ENCODE measurements around the gene TTYH3.
A peak's percentile ranks its signal among the peaks of the same experiment; 100 is the strongest.

Gene TTYH3

DNA sequence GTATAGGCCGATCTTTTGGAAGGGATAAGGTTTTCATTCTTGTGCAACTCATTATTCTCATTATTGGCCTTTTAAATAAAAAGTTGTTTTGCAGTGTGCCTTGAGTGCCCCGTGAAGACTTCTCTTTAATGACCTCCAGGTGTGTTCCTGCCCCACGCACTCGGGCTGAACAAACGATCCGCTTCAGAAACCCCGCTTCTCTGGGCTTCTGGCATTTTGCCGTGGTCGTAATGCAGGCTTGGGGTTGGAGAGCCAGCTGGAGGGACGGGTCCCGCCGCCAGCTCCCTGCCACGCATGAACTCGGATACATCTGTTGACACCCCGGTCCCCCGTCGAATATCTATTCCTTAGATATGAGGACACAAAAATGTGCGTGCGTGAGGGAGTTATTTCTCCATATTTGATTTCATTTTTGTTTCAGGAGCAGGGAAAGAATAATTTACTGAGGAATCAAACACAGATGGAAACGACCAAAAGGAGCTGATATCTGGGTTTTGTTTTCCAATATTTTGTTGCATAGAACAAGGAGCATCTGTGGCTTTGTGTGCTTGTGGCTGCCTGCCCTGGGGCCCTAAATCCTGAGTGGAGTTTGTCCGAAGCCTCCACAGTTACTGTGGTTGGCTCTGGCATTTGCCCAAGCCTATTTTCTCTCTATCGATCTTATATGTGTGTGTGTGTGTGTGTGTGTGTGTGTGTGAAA lies 17.0 kb upstream of the TTYH3 start:
- peak in 3 of 51 donors; percentile 16 to 27 (median 19) for DNase-seq

DNA sequence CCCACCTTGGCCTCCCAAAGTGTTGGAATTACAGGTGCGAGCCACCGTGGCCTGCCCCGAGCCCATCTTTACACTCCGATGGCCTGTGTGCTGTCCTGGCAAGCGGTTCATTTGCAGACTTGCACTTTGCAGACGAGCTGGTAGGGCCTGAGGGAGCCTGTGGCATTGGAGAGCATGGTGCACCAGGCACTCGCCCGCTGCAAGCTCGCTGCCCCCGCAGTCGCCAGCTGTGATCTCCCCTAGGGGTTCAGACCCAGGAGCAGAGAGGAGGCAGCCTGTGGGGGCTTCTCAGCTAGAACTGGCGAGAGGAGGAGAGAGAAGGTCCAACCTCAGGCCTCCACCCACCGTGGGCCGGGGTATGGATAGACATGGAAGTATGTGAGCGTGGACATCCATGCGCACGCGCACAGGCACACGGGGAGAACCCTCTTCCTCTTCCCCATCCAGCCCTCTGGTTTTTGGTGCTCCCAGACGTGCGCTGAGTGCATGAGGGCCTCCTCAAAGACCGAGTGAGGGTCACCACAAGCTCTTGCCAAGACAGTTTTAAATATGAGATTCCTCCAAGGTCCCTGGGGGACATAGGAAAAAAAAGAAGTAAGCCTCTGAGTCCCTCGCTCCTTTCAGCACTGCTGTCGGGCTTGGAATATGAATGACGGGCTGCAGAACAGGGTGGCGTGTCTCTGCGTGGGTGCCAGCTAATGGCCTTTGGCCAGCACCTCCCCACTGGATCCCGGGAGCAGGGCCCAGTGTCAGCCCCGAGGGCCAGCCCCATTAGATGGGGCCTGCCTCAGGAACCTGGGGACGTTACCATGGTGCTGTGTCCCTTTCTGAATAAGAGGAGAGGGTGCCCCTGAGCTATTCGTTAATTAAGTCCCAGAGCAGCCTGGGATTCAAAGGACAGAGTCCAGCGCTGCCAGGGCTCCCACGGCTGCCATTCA lies 15.1 kb upstream of the TTYH3 start:
- peak in 35 of 51 donors; percentile 27 to 90 (median 65) for DNase-seq

DNA sequence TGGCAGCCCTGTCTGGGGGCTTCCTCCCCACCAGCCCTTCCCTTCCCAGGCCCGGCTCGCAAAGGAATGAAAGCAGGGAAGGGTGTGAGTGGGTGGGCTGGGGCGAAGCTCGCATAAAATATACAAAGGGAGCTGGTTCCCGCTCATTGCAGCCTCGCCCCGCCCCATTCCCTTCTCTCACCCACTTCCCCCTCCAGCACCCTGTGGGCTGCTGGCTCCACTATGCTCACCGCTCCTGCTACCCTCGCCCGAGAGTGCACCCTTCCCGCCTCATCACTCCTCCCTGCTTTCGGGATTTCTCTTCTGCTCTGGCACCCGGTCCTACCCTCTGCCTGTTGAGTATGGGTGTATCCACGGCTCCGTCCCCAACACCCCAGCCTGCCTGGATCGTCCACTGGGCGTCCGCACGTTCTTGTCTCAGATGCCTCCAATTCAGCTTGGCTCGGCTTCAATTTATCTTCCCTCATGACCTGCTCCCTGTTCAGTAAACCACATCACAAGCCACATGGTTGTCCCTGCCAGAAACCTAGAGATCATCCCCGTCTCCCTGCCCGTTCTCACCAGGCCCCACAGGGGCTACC lies 14.4 kb upstream of the TTYH3 start:
- DNase-seq: peak in 8 of 51 donors; percentile 52 to 81 (median 64)

DNA sequence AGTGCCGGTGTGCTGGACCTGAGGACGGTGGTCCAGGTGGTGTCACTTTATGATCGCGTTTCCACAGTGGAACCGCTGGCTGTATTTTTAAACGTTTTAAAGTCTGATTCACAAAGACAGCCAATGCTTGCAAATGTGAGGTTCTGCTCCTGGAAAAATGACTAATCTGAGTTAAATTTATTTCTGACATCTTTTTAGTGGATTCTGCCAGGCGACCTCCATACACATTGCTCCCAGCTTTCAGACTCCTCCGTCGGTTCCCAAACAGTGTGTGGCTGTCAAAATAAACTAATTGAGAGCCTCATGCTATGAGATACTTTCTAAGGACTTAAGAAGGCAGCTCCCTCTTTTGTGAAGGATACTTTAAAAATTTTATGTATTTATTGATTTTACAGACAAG lies 12.7 kb upstream of the TTYH3 start:
- peak in 1 of 51 donors; percentile 21 for DNase-seq

DNA sequence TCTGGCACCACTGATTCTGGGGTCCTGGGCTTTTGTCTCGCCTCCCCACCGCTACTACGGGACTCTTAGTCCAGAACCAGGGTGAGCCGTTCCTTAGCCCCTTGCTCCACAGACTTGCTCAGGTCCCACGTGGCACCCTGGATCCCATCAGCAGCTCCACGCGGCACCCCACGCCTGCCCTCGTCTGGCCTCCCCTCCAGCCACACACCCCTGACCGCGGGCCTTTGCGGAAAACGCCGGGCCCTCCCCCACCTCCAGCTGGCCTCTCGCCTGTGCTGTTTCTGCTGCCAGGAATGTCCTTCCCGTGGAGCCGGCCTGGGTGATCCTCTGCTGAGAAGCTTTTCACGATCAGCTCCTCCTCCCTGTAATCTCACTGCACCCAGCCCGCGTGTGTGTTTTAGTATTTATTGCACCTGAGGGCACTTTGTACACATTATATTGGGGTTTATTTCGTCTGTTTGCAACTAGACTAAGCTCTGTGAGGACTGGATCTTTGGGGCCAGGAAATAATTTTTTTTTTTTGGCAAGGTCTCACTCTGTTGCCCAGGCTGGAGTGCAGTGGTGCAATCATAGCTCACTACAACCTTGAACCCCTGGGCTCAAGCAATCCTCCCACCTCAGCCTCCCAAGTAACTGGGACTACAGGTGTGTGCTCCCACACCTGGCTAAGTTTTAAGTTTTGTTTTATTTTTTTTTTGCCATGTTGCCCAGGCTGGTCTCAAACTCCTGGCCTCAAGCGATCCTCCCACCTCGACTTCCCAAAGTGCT lies 10.5 kb upstream of the TTYH3 start:
- DNase-seq: peak in 23 of 51 donors; percentile 18 to 63 (median 47)

DNA sequence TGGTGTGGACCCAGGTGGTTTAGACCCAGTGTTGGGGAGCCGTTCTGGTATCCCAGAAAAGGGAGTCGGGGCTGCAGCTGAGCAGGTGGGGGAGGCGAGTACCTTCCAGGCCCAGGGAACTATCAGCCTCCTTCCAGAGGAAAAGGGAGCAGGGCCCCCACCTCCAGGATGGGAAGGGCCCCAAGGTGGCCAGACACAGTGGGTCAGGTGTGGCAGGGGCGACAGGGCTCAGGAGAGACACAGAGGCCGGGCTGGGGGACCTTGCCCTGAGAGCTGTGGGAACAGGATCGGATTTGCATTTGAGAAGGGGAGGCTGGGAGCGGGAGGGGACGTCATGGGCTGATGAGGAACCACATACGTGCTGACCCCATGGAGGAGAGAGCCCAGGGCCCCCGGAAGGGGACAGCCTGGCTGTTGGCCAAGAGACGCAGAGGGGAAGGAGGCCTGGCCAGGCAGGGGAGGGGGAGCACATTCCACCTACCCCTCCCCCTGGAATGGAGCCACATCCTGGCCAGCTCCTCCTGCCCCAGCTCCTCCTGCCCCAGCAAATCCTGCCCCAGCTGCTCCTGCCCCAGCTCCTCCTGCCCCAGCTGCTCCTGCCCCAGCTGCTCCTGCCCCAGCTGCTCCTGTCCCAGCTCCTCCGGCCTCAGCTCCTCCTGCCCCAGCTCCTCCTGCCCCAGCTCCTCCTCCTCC lies 9.7 kb upstream of the TTYH3 start:
- peak in 5 of 51 donors; percentile 23 to 43 (median 27) for DNase-seq

DNA sequence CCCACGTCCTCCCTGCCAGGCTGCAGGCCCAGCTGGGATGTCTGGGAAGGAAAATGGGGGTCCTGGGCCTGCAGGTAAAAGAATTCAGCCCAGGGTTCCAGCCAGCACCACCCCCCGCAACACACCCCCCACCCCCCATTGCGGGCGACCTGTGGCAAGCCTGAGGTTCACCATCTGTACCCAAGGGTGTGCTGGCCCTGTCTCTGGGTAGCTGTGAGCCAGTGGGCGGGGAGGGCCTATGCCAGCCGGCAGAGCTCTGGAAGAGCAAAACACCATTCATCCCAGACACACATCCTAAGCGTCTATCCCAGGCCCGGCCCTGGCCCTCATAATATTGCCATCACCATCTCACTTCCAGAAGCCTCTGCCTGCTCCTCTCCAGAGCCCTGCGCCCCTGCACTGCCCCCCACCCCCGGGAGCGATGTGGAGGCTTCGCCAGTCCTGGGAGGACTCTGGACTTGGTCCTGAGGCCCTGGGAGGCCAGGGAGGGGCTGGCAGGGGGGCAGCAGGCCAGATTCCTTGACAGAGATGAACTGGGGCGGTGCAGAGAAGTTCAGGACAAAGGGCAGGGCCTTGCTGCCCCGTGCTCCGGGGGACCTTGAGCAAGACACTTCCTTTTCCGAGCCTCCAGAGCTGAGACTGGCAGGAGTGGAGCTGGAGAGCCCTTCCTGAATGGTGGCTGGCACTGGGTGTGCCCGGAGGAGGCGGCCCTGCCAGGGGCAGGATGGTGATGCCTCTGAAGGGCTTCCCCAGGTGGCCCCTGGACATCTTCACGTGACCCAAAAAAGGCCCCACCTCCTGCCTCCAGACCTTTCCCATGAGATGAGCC lies 8.7 kb upstream of the TTYH3 start:
- no peak for DNase-seq

DNA sequence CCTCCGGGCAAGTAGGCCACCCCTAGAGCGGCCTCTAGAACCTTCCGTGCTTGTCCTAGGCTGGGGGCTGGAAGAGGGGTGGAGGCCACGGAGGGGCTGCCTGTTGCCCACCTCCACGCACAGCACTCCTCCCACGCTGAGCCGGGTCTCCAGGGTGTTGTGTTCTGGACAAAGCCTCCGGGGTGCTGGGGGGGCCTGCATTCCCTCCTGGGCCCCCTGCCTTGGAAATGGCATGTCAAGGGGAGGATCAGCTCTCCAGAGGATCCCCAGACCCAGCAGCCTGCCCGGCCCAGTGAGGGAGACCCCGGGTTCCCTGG lies 8.1 kb upstream of the TTYH3 start:
- no peak for DNase-seq

DNA sequence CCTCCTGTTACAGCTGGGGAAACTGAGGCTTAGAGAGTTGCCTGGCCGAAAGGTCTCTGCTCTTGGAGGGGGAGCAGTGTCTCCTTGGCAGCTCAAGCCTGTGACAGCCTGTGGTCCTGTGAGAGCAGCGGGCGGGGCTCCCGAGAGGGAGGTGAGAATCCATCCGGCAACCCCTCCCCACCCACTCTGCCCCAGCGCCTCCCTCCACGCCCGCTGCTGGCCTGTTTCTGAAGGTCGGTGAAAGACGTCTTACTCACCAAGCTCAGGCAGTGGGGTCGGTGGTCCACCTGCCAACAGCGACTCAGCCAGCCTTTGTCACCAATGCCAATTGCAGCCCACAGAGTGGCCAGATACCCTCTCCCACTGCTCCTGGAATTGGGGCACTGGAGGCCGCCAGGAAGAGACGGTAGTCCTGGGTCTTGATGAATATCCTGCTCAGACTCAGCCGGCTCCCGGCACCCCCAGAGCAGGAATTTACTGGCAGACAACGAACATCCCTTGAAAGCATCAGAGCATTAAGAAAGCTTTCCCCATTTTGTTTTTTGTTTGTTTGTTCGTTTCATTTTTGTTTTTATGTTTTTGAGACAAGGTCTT lies 7.4 kb upstream of the TTYH3 start:
- no peak for DNase-seq

DNA sequence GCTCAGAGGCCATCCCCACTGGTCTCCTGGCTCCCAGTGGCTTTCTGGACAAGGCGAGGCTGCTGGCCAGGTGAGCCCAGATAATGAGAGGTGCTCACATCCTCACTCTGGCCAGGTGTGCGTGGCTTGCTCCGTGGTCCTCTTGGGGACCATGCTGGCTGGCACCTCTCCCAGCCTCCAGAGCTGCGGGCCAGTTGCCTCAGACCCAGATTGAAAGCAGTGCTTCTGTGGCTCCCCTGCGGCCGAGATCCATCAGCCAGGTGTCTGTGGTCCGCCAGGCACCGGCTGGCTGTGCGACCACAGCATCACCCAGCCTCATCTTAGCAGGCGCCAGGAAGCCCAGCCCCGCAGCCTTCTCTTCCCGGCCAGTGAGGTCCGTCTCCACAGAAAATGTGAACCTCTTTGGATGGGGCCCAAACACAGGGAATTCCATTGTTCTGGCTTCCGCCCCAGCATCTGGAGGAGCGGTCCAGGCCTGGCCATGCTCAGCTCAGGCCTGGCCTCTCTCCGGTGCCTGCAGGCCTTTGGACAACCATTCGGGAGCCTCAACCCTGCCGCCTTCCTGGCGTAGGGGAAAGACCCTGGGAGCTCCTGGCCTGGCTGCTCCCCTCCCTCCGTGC lies 5.2 kb upstream of the TTYH3 start:
- no peak for DNase-seq

DNA sequence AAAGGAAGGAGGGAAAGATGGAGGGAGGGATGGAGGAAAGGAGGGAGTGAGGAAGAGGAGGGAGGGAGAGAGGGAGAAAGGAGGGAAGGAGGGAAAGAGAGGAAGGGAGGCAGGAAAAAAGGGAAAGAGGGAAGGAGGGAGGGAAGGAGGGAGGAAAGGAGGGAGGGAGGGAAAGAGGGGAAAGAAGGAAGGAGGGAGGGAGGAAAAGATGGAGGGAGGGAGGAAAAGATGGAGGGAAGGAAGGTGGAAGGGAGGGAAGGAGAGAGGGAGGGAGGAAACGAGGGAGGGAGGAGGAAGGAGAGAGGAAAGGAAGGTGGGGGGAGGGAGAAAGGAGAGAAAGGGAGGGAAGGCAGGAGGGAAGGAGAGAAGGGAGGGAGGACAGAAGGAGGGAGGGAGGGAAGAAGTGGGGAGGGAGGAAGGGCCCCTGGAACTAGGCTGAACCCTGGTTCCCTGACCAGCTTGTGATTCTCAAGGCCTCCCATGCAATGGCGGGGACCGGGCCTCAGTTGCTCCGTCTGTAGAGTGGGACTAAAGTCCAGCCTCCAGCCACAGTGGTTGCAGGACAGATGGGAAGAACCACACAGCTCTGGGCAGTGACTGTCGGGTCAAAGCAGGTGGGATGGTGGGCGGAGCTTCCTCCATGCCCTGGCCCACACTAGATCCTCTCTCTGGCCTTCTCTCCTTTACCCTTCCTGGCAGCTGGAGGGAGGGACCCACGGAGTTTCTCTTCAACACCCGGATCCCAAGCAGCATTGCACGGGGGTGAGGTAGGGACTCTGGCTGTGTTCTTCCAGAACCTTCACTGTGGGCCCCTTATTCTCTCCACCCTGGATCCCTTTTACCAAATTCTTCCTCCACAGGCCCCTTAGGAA lies 4.3 kb upstream of the TTYH3 start:
- DNase-seq: no peak

DNA sequence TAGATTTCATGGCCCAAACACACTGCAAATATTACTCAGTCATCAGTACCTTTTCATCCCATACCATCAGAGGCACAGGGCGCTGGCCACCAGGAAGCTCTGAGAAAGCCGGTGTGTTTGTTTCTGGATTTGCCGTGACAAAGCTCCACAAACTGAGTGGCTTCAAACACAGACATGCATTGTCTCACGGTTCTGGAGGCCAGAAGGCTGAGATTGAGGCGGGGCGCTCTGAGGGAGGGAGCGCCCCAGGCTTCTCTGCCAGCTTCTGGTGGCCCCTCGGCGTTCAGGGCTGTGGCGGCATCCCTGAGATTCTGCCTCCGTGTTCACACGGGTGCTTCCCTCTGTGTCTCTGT lies 3.7 kb upstream of the TTYH3 start:
- no peak for DNase-seq

DNA sequence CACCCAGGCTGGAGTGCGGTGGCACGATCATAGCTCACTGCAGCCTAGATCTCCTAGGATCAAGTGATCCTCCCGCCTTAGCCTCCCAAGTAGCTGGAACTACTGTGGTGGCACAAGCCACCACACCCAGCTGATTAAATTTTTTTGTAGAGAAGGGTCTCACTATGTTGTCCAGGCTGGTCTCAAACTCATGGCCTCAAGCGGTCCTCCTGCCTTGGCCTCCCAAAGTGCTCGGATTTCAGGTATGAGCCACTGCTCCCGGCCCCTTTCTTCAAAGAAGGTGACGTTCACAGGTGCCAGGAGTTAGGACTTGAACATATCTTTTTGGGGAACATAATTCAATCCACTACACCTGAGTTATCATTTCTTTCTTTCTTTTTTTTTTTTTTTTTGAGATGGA lies 2.9 kb upstream of the TTYH3 start:
- DNase-seq: no peak

DNA sequence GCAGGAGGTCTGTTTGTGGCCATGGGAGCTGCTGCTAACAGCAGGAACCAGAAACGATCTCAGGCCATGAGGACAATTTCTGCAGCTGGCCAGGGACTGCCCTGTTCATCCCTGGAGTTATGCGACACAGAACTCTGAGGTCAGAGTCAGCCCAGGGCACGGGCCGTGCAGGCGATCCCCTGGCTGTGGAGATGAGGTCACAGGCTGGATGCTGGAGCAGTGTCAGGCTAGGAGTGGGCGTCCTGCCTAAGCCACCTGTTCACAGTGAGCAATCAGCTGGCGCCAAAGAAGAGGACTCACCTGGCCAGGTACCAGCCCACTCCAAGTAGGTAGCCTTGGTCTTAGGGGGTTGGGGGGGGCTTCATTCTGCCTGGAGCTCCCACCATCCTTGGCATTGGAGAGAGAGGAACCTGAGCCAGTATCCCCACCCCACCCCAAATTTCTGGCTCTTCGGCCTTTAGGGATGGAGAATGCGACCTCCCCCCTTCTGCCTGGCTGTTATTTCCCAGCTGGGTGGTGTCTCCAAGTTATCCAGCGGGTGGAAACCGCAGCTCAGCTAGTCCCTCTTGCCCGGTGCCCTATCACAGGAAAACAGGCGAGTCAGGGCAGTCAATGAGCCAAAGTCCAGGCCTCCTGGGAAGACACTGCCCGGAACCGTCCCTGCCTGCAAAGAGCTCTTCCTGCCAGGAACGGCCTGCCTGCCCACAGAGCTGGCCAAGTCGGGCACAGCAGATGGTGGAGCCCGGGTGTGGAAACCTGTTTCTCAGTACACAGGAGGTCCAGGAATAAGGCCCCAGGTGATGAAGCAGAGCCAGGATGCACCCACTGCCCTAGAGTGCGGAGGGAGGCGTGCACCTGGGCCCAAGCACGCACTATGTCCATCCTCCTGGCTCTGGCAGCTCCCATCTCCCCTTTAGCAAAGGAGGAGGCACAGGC lies 1.8 kb upstream of the TTYH3 start:
- peak in 1 of 51 donors; percentile 38 for DNase-seq

DNA sequence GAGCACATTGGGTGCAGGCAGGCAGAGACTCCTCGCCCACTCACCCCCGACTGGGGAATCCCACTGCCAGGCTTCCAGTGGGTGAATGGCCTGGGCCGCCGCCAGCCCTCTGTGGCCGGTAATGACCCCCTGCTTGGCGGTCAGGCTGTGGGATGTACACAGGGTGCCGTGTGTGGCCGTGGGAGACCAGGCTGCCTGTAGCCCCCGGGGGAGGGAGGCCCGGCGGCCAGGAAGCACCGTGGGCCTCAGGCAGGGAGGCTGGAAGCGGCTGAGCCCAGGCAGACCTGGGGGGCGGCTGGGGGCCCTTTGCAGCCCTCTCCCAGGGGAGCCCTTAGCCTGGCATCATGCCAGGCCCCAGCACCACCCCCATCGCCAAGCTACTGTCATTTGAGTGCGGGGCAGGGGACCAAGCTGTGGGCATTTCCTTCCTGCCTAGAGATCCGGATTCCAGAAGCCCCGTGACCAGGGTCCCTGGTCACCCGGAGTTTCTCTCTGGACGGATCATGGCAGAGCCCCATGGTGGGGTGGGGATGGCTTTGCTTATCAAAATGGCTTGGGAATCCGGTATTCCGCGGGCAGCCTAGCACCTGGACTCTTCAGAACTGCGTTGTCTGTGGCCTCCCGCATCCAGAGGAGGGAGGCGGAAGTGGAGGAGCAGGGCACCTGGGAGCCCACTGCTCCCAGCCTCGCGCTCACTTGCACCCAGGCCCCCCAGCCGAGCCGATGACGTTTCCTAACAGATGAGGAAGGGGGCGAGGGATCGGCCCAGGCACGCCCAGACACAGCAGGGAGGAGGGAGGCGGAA lies 1.1 kb downstream of the TTYH3 start:
- DNase-seq: peak in 29 of 51 donors; percentile 23 to 78 (median 47)
